ENCODE measurements around the gene MTHFSD.

MTHFSD gene

DNA sequence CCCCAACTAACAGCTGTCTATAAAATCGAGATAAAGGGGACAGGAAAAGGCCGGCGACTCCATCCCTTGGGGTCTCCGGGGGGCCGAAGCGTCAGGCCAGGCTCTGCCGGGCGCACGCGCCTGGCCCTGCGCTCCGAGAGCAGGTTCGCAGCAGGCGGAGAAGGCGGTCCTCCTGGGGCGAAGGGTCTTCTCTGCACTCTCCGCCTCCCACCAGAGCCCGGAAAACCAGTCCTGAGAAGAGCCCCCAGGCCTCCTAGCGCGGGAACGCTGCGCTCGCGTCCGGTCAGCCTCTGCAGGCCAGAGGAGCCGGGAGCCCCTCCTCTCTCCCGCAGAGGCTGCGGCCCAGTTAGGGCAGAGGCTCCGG, 39.6 kb downstream of the MTHFSD start:
- no peak for DNase-seq (ENCODE audit: low read depth in 1 of 2, low spot score in 1 of 2)

DNA sequence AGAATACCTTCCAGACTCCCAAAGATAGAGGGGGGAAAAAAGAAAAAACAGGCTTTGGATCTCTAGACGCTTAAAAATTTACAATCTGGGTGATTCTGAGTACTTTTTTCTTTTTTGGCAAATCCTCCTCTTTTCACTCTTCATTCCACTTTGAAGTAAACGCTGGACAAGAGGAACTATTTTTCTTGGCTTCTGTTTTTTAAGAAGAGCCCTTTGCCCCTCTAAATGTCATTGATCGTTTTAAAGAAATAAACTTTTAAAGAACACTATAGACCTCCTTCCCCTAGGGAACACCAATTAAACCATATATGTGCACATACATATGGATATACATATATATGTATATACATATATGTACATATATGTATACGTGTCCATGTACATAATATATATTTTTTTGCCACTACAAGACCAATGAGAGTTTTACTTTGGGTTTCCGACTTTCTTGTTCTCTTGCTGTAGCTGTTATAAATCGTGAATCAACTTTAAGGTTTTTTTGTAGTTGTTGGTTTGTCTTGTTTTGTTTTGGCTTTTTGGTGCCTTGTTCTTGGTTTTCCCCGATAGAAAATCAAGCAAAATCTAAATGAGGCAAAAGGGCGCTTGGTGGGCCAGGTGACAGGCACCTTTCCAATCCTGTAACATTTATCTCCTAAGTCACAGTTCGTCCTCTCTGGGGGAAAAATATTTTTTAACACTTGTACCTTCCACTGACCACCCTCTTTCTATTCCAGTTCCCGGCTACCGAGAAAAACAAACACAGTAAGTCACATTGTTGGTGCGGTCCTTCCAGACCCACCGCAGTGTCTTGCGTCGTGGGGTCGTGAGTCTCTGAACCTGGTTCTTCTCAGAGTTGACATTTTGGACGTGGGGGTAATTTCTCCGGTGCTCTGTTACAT, 40.3 kb downstream of the MTHFSD start:
- no peak for DNase-seq (ENCODE audit: low read depth in 1 of 2, low spot score in 1 of 2)

DNA sequence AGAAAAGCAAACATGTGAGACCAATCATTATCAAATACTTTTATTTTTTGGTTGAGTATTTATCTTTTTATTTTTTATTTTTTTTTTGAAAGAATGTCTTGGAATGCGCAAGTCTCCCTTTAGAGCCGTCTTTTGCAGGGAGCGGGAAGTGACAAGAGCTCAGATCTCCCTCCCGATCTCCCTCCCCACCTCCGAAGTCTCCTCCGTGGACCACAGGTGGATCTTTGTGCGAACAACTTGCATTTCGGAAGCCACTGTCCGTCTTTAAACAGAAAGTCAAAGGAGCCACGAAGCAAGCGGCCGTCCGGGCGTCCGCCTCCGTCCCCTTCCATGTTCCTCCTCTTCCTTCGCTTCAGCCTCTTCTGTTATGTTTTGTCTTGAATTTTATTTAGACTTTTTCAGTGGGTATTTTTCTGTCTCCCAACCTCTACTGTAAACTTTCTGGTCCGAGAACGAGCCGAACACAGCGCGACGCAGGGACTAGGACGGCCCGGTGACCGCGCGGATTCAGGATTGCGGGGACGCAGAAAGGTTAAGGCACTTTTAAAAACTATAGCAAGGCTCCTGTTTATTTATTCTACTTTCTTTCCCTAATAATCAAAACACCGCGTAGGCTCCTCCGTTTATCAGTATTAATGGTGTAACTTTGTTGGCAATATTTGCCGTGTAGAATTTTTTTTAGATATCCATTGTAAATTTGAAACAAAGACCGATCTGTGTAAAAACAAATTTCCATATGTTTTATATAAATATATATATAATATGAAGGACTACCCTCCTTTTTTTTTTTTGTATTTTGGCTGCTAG, 41.4 kb downstream of the MTHFSD start:
- DNase-seq (ENCODE audit: low read depth in 1 of 2, low spot score in 1 of 2) = no peak

DNA sequence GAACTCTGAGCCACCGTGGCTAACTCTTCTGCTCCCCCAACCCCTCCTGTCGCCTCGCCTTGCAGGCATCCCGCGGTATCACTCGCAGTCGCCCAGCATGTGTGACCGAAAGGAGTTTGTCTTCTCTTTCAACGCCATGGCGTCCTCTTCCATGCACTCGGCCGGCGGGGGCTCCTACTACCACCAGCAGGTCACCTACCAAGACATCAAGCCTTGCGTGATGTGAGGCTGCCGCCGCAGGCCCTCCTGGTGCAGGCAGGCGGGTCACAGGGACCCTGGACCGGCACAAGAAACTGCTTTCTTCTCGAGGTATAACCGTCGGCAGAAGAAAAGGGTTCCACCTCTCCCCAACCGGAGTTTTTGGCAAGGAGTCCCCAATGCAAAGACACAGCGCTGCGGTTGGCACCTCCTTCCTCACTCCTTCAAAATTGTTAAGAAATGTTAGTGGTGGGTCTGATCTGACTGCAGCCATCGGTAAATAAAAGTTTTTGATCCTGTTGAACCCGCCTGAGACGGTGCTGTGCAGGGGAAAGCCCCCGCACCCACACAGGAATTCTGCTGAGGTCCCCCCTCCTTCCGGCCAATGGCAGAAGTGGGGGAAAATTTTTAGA, 42.1 kb downstream of the MTHFSD start:
- no peak for DNase-seq (ENCODE audit: low read depth in 1 of 2, low spot score in 1 of 2)

DNA sequence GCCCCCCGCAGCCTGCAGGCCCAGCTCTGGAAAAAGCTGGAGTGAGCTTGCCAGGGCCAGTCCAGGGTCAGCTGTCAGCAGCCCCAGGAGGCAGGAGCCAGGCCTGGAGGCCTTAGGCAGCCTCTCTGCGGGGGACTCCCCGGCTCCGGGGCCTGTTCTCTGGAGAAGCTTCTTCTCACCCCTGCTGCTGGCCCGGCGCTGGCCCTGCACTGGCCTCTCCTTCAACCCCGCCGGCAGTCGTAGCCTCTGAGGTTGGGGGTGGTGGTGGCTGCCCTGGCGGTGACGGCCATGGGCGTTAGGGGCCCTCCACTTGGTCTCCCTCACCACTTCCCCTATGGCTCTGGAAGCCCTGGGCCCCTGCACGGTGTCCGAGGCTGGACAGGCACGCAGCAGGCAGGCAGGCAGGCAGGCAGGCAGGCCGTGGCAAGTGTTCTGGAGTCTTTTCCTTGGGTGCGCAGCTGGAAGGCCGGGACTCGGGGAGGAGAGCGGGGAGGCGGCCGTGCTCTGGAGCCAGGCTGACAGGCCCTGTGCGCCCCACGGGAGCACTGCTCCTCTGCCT, 42.7 kb downstream of the MTHFSD start:
- DNase-seq (ENCODE audit: low read depth in 1 of 2, low spot score in 1 of 2) = no peak

DNA sequence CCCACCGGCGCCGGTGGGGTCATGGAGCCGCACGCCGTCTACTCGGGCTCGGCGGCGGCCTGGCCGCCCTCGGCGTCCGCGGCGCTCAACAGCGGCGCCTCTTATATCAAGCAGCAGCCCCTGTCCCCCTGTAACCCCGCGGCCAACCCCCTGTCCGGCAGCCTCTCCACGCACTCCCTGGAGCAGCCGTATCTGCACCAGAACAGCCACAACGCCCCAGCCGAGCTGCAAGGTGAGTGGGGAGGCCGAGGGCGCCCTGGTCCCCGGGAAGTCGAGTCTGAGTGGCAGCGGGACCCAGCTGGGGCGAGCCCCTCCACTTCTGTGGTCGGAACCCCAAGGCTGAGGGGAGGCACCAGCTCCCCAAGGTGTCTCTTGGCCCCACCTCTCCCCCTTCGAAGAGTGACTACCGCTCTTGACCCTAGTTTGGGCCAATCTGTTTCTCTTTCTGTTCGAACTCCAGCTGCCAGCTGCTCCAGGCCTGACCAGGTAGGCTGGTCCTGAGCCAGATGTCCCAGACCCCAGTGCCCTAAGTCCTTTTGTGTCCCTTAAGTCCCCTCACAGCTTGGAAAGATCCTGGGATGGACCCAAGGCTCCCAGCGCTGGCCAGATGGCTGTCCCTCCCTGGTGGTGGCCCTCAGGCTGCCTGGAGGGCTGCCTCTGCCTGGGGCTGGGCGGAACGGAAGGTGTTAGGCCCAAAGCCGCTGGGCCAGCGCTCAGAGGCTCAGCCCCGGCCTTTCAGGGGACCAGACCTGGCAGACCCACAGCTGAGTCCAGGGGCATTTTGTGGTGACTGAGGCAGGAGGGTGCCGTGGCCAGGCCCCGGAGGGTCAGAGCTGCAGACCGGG, 43.5 kb downstream of the MTHFSD start:
- no peak for DNase-seq (ENCODE audit: low read depth in 1 of 2, low spot score in 1 of 2)

DNA sequence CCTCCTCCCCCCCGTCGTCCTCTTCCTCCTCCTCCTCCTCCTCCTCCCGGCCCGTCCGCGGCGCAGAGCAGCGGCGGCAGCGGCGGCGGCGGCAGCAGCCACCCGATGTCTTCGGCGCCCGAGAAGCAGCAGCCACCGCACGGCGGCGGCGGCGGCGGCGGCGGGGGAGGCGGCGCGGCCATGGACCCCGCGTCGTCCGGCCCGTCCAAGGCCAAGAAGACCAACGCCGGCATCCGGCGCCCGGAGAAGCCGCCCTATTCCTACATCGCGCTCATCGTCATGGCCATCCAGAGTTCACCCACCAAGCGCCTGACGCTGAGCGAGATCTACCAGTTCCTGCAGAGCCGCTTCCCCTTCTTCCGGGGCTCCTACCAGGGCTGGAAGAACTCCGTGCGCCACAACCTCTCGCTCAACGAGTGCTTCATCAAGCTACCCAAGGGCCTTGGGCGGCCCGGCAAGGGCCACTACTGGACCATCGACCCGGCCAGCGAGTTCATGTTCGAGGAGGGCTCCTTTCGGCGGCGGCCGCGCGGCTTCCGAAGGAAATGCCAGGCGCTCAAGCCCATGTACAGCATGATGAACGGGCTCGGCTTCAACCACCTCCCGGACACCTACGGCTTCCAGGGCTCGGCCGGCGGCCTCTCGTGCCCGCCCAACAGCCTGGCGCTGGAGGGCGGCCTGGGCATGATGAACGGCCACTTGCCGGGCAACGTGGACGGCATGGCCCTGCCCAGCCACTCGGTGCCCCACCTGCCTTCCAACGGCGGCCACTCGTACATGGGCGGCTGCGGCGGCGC, 44.4 kb downstream of the MTHFSD start, which contains the start of gene FOXF1:
Gene FOXF1 (plus strand): TSS at position 63 of the 797 bp plus-strand sequence. CDS start 43 bp downstream, at position 106.
- no peak for DNase-seq (ENCODE audit: low read depth in 1 of 2, low spot score in 1 of 2)

DNA sequence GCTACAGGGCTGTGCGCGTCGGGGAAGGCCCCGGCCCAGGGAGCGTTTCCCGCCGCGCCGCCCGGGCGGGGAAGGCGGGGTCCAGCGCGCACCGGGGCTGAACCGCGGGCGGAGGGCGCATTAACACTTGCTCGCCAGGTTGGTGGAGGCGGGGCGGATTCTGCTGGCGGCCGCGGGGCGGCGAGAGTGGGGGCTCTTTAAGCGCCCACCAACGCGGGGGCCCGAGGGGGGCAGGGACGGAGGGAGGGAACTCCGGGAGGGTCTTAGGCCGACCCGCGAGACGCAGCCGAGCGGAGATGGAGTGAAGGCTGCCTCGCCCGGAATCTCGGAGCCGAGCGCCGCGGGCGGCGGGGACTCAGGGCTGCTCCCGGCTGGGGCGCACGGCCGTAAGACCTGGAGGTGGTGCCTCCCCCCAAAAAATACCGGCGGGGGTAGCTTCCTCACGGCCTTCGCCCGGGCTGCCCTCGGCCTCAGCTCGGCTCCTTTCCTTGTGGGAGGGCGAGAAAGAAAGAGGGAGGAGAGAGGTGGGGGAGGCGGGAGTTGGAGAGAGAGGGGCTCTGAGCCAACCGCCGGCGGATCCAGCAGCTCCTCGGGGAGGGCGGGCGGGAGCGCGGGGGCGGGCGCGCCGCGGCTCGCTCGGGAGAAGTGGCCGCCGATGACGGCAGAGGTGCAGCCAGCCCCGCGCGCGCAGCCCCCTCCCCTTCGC, 45.1 kb downstream of the MTHFSD start:
- DNase-seq (ENCODE audit: low read depth in 1 of 2, low spot score in 1 of 2) = no peak

DNA sequence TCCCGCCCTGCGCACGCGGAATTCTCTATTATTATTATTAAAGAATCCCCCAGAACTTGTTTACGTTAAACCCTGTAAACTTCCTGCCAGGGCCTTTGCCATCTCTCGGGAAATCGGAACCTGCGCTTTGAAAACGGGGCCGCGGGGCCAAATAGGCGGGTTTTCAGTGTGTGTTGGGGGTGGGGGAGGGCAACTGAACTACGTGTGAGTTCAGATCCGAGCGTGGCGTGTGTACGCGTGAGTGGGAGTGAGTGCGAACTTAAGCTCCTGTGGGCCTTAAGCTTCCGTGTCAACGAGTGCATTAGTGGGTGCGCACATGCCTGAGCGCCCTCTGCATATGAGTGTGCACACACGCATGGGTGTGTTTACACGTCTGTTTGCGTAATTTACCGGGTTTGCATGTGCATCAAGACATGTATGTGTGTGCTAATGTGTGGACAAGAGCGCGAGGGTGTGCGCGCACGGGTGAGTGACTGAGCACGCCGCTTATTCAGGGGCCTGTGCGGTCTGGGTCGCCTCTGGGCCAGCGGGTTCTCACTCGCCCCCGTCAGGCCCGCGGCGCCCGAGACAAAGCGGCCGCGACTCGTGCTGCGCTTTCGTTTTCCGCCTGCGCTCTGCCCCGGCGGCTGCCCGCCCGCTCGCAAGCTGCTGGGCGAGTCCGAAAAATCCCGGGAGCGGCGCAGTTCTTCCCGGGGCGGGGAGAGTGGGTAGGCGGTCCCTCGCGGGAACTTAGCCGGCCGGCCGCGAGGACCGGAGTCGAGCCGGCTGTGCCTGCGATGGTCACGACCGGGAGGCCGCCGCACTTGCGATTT, 45.9 kb downstream of the MTHFSD start:
- DNase-seq (ENCODE audit: low read depth in 1 of 2, low spot score in 1 of 2) = no peak

DNA sequence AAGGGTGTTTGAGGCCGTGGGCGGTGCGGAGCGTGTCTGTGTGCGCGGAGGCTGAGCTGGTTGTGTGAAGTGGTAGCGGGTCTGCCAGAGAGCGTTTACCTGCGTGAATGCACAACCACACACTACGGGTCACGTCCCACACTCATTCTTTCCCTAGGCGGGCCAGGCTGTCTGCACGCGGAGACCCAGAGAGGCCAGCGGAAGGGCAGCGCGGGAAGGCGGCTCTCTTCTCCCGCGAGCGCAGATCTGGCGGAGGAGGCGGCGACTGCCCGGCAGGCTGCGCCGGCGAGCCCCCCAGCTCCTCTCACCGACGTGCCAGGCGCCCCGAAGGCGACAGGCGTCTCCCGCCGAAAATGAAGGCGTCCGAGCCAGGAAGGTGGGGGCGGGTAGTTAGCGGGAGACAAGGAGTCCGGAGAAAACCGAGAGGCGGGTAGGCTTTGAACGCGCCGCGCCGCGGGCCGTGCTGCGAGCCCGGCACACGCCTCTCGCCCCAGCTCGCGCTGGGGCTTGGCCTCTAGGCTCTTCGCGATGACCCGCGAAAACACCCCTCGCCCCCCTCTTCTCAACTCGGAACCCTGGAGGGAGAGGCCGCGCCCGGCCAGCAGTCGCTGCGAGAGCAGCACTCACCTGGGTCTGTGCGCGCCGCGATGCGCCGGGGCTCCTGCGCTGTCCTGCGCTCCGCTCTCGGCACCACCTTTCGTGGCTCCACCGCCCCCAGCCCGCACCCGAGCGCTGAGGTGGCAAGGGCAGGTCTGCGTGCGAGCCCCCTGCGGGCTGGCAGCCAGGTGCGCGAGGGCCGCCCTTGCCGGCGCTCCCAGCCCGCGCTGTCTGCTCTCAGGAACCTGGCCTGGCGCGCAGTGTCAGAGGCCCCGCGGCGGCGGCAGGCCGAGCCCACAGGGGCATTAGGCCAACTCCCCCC, 46.7 kb downstream of the MTHFSD start:
- DNase-seq (ENCODE audit: low read depth in 1 of 2, low spot score in 1 of 2) = no peak

DNA sequence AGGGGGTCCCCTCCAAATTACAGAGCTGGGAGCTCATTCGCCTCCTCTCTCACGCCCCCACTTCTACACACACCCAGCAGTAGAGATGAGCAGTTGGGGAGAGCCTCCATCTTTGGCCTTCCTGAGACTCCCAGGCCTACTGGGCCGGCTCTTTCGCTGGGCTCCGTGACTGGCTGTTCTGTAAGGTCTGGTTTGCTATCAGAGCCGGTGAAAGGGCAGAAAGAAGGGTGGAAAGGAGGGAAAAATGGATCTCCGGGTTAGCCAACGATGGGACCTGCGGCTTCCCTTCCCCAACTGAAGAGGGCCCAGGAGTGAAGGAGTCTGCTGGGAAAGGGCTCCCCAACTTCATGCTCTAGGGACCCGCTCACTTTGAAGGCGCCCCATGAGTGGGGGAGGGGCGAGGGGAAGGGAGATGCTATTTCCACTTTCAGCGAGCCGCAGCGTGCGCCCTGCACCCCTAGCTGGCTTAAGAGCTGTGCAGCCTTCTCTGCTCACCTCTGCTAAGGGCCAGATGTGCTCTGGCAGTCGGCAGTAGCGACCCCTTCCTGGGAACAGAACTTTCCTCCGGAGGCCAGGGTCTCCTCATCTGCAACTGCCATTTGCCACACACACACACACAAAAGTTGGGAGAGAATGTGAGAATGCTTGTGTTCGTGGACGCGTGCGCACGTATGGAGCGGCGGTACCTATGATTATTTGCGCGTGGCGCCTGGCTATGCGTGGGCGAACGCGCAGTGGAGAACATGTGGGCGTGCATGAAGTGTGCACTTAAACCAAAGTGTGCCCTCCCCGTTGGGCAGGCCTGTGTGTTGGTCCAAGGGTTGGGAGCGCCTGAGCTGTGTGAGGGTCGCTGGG, 47.6 kb downstream of the MTHFSD start:
- DNase-seq (ENCODE audit: low read depth in 1 of 2, low spot score in 1 of 2) = no peak

DNA sequence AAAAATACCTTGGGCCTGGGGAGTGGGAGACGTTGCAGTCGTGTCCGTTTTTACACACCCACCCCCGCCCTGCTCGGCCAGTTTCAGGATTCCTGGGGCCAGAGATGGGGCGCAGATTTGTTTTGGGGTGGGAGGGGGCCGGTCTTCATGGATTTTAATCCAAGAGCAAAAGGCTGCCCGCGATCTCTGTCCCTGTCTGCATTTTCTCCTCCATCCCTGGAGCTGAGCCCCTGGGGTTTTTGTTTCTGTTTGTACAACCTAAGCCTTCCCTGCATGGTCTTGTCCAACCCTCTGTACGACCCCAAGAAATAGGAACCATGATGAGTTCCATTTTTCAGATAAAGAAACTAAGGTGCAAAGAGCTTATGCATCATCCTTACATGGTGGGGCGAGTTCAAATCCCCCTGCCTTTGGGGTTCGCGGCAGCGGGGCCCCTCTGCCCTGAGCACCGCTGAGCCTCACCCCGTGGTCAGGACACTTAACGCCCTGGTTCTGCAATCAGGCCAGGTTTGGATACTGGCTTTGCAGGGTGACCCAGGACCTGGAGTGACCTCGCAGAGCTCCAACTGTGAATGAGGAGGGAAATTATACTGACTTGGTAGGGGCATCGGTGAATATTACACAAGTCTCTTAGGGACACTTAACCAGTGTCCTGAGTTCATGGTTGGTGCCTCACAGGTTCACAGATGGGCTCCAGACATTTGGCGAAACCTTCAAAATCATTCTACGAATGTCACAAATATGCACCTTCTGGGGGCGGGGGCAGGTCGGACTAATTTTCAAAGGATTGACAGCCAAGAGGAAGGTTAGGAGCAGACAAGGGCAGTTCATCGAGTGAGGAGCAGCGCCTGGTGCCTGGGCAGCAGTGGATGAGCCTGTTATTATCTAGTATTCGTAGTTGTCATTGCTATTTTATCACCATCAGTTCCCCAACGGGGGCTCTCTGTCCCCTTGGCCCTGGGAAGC, 48.9 kb downstream of the MTHFSD start:
- DNase-seq (ENCODE audit: low read depth in 1 of 2, low spot score in 1 of 2) = no peak

DNA sequence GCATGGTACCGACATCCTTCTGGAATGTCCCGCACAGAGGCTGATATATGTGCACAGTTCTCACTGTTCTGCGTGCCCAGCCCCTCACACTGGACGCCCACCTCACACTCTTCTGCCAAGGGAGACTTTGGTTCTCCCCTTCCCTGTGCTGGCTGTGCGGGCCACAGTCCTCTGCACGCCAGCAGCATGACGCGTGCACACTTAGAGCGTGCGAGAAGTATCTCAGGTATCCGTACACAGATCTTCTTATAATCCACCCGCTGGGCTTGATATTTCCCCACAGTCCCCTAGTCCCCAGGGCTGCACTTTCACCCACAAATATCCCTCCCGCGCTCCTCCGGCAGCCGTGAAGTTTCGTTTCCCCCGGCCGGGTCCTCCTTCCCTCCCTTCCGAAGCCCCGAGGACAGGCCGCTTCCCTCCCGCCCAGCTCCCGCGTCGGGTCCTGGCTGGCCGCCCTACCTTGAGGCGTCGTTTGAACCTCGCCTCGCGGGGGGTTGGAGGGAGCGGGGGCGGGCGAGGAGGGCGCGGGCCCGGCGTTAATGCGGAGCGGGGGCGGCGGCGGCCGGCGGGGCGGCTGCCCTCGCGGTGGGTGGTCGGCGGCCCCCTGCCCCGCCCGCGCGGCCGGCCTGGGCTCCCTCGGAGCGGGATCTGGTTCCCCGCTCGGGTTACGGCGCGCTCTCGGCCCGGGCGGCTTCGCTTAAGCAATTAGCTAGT, 49.7 kb downstream of the MTHFSD start:
- DNase-seq (ENCODE audit: low read depth in 1 of 2, low spot score in 1 of 2) = no peak

Measured in stimulated activated CD4-positive, alpha-beta T cell treated with anti-CD3 and anti-CD28 coated beads, Interleukin-15, amount 100 ng/mL, for 1 hour (primary cell).